ENCODE measurements around the gene SEPHS2.

The SEPHS2 gene

GRCh38 chr16:30445408-30446202, at the start of gene SEPHS2:
Gene SEPHS2 (minus strand): TSS chr16:30445874. CDS start chr16:30445727, 147 bp downstream.
- Histone ChIP-seq H3K36me3 (ENCODE audit: control insufficient read depth in 2 of 2, insufficient read depth in 1 of 2, low read length in 2 of 2) (peaks cover 0 to 22% of the 10 kb centered on the region in 2 experiments; a peak in 2 of 3 replicates), H3K9me3 (ENCODE audit: control insufficient read depth, insufficient read depth, low read depth, low read length) (no peaks in the 10 kb centered on the region), H3K4me3 (ENCODE audit: low read depth, low read length) (peak within 1 kb of the TSS; percentile 79), H3K27ac (ENCODE audit: extremely low read depth, low read depth, low read length) (peak within 1 kb of the TSS; percentile 70), H3K4me1 (ENCODE audit: control insufficient read depth, insufficient read depth, low read length) (peaks cover 3% of the 10 kb centered on the region; the same call in 1 of the 2 replicates)
- POLR2A ChIA-PET, result interaction anchor here (0.6 to 2.0 kb wide), 10 partner anchors 15 to 165 kb away, joined by 3 to 14 read pairs (median 4); partner anchors contain the start of genes DCTPP1, ZNF689 and ZNF747
- CTCF ChIA-PET, result interaction anchor here (0.6 to 2.7 kb wide), 7 partner anchors 8 to 248 kb away, joined by 3 to 6 read pairs (median 3); no protein-coding TSS in a partner anchor
- TF ChIP-seq MYNN (tag by site-specific recombination; IDR thresholded peaks at IDR 0.05; ENCODE audit: borderline replicate concordance), result no peak
- TF ChIP-seq ZNF433 (tag by site-specific recombination; IDR thresholded peaks at IDR 0.05; ENCODE audit: low read depth), result no peak
- TF ChIP-seq KLF9 (tag by site-specific recombination; IDR thresholded peaks at IDR 0.05; ENCODE audit: low read depth), result no peak
- peak; percentile 84 for TF ChIP-seq GLIS1 (tag by site-specific recombination; IDR thresholded peaks at IDR 0.05)
- peak; percentile 52 for TF ChIP-seq ZSCAN30 (tag by site-specific recombination; IDR thresholded peaks at IDR 0.05)
- TF ChIP-seq ZNF501 (tag by site-specific recombination; IDR thresholded peaks at IDR 0.05), result peak; percentile 74
- TF ChIP-seq TRIM28 (IDR thresholded peaks at IDR 0.05; ENCODE audit: borderline replicate concordance, low read length), result peak; percentile 79; the same call in 1 of the 2 replicates
- TF ChIP-seq ZNF610 (tag by site-specific recombination; IDR thresholded peaks at IDR 0.05; ENCODE audit: borderline replicate concordance), result no peak
- 0 out of 2 replicates have a peak, but pooled peaks have one; percentile 29 for TF ChIP-seq ZNF184 (tag by site-specific recombination; IDR thresholded peaks at IDR 0.05)
- TF ChIP-seq ZNF341 (tag by site-specific recombination; IDR thresholded peaks at IDR 0.05; ENCODE audit: low read depth), result no peak
- no peak for TF ChIP-seq ZNF530 (tag by site-specific recombination; IDR thresholded peaks at IDR 0.05; ENCODE audit: low read depth)
- peak; percentile 99 for TF ChIP-seq ZNF114 (tag by site-specific recombination; IDR thresholded peaks at IDR 0.05)
- TF ChIP-seq ZNF175 (tag by site-specific recombination; IDR thresholded peaks at IDR 0.05), result no peak
- TF ChIP-seq ZNF202 (tag by site-specific recombination; IDR thresholded peaks at IDR 0.05; ENCODE audit: borderline replicate concordance), result no peak
- no peak; the same call in 1 of the 2 replicates for TF ChIP-seq ZNF843 (tag by site-specific recombination; IDR thresholded peaks at IDR 0.05)
- TF ChIP-seq ZNF548 (tag by site-specific recombination; IDR thresholded peaks at IDR 0.05), result no peak
- no peak for TF ChIP-seq ZBTB49 (tag by site-specific recombination; IDR thresholded peaks at IDR 0.05; ENCODE audit: low read depth)
- TF ChIP-seq ZNF311 (tag by site-specific recombination; IDR thresholded peaks at IDR 0.05; ENCODE audit: borderline replicate concordance), result no peak
- no peak for TF ChIP-seq ZNF23 (tag by site-specific recombination; IDR thresholded peaks at IDR 0.05; ENCODE audit: borderline replicate concordance)
- peak; percentile 75 for TF ChIP-seq ZNF692 (tag by site-specific recombination; IDR thresholded peaks at IDR 0.05)
- TF ChIP-seq EGR2 (tag by site-specific recombination; IDR thresholded peaks at IDR 0.05; ENCODE audit: low read depth), result peak; percentile 81
- no peak for TF ChIP-seq BCL11B (tag by site-specific recombination; IDR thresholded peaks at IDR 0.05; ENCODE audit: low read depth)
- TF ChIP-seq ZNF596 (tag by site-specific recombination; IDR thresholded peaks at IDR 0.05), result 0 out of 2 replicates have a peak, but pooled peaks have one; percentile 25
- TF ChIP-seq SP7 (tag by site-specific recombination; IDR thresholded peaks at IDR 0.05), result no peak; the same call in 1 of the 2 replicates
- TF ChIP-seq ZNF529 (tag by site-specific recombination; IDR thresholded peaks at IDR 0.05; ENCODE audit: insufficient replicate concordance), result no peak
- TF ChIP-seq ZNF416 (tag by site-specific recombination; IDR thresholded peaks at IDR 0.05), result no peak
- no peak for TF ChIP-seq ZNF654 (tag by site-specific recombination; IDR thresholded peaks at IDR 0.05; ENCODE audit: low read depth)
- no peak for TF ChIP-seq ZNF830 (tag by site-specific recombination; IDR thresholded peaks at IDR 0.05; ENCODE audit: low read depth)
- peak; percentile 44; the same call in 1 of the 2 replicates for TF ChIP-seq ZBTB11 (tag by site-specific recombination; conservative IDR thresholded peaks at IDR 0.05; ENCODE audit: low read depth)
- peak; percentile 58 for TF ChIP-seq ZBTB20 (tag by site-specific recombination; IDR thresholded peaks at IDR 0.05)

Data from HEK293 (cell line).